Breast epithelium (tissue), 3 donors: ENCODE results near the gene NAPG.
"Not testable (repeated sequence)": the region's sequence is repeated elsewhere in the genome, so short reads cannot be mapped to it uniquely, and the experiment has no call there.

ENCODE experiments used
- POLR2A ChIP-seq: fragments of 450-650 bp; IDR thresholded peaks from one replicate; pipeline ENCODE4 v1.6.1; 2016; ENCODE audit warnings: antibody characterized with exemption, mild to moderate bottlenecking, moderate library complexity
- POLR2AphosphoS5 ChIP-seq, 3 donors: sonication (generic); formaldehyde crosslinking; IDR thresholded peaks; one replicate each; pipeline ENCODE4 v1.6.1; 2017; ENCODE audit warnings: antibody characterized with exemption in 3 of 3
- TF ChIP-seq, protein P1 (sequence below), 3 donors: fragments of 450-650 bp; IDR thresholded peaks; one replicate each; pipeline ENCODE4 v1.5.1; 2016 to 2017; ENCODE audit warnings: antibody characterized with exemption in 3 of 3, mild to moderate bottlenecking in 3 of 3, moderate library complexity in 3 of 3

DNA sequence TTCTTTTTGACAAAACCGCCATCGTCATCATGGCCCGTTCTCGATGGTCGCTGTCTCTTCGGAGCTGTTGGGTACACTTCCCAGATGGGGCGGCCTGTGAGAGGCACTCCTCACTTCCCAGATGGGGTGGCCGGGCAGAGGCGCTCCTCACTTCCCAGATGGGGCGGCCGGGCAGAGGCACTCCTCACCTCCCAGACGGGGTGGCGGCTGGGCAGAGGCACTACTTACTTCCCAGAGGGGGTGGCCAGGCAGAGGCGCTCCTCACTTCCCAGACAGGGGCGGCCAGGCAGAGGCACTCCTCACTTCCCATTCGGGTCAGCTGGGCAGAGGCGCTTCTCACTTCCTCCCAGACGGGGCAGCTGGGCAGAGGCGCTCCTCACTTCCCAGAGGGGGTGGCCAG is 19.9 kb upstream of the NAPG start:
- not testable (repeated sequence) for TF ChIP-seq POLR2A; POLR2AphosphoS5 (IDR thresholded peaks at IDR 0.05)
- TF ChIP-seq, protein P1, sequence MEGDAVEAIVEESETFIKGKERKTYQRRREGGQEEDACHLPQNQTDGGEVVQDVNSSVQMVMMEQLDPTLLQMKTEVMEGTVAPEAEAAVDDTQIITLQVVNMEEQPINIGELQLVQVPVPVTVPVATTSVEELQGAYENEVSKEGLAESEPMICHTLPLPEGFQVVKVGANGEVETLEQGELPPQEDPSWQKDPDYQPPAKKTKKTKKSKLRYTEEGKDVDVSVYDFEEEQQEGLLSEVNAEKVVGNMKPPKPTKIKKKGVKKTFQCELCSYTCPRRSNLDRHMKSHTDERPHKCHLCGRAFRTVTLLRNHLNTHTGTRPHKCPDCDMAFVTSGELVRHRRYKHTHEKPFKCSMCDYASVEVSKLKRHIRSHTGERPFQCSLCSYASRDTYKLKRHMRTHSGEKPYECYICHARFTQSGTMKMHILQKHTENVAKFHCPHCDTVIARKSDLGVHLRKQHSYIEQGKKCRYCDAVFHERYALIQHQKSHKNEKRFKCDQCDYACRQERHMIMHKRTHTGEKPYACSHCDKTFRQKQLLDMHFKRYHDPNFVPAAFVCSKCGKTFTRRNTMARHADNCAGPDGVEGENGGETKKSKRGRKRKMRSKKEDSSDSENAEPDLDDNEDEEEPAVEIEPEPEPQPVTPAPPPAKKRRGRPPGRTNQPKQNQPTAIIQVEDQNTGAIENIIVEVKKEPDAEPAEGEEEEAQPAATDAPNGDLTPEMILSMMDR (IDR thresholded peaks at IDR 0.05) = not testable (repeated sequence)
